Fibroblast of skin of back (primary cell): ENCODE measurements around the gene CADM1.

Source experiments
- DNase-seq: peaks from one replicate; pipeline ENCODE4 v3.0.0-alpha.2; 2013

CADM1 gene

GRCh38 chr11:115201111-115201792 lies 303.0 kb downstream of the CADM1 start:
- peak; percentile 91 for DNase-seq

DNA sequence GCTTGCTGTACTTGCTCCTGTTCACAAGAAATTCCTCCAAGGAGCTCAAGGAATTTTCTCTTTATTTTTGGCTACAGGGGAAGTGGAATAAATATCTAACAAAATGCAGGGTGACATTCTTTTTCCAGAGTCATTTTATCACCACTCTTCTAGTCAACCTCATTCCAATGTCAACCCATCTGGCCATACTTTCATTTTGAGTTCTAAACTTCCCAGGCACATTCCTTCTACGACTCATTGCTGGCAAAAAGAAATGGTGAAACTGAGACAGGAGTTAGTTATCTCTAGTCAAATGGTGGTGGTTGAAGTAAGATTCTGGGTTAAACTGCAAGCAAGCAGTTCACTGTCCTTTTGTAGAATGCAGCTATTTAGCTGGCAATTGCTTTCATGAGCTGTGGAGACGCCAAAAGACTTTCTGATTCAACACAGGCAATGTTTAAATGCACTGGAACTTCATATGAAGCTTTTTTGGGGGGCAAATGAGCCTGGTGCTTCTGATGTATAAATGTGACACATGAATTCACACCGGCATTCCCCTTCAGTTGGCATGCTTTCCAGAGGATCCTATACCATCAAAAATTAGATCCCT lies 304.6 kb downstream of the CADM1 start:
- DNase-seq, result peak; percentile 82

DNA sequence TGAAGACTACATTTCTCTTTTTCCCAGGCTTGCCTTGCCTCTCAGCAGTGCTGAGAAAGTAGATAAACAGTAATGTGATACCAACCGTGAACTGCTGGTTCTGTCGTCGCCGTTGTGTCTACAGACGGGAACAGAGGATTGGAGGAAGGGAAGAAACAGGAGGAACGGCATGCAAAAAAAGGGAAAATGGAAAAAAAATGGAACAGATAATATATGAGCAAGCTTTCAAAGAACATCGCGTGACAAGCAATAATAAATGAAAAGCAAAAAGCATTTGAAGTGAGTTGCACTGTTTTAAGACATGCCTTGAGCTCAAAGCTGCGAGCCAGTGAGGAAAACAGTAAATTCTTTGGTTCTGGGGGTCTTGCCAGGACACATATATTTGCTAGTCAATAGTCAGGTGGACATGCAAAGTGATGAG lies 305.9 kb downstream of the CADM1 start:
- DNase-seq, result no peak

DNA sequence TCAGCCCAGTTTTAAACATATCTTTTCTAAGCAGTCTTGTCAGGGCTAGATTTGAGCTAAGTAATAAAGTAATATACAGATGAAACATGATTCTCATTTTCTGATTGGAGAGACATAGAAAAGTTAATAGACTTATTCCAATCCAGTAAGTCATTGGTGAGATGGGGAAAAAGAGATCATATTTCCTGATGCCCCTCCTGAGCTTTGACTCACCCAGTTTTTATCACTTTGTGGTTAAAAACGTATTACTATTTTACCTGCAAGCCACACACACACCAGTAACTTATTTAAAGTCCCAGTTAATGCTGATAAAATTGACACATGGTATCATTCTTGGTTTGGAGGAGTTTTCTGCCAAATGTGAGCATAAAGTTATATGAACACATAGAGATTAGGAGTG lies 306.8 kb downstream of the CADM1 start:
- DNase-seq, result no peak

DNA sequence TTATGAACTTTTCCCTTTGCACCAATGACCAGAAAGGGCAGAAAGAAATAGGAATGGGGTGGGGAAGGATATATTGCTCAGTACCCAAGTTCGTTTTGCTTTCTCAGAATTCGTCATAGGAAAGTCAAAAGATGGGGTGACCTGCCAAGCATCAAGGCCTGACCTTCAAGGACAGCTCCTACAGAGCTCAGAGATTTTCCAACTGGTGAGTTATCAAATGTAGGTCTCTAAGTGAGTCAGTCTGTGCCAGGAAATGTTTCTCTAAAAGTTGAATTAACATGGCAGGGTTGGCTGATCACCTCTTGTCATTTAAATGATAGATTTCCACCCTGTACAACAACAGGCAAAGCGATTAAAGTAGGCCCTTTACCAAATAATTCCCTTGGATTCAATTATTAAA lies 307.2 kb downstream of the CADM1 start:
- DNase-seq, result no peak

DNA sequence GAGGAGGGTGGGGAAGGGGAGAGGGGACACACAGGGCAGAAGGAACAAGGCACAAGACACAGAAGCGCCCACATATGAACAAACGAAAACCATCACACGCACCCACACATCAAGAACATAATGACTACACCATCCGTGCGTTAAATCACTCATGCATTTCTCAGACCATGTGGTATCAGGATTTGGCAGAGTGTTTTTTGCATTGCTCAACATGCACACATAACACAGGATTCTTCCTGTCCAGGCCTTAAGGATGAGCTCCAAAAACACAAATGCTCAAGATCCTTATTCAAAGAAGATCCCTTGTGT lies 309.5 kb downstream of the CADM1 start:
- DNase-seq, result peak; percentile 22

DNA sequence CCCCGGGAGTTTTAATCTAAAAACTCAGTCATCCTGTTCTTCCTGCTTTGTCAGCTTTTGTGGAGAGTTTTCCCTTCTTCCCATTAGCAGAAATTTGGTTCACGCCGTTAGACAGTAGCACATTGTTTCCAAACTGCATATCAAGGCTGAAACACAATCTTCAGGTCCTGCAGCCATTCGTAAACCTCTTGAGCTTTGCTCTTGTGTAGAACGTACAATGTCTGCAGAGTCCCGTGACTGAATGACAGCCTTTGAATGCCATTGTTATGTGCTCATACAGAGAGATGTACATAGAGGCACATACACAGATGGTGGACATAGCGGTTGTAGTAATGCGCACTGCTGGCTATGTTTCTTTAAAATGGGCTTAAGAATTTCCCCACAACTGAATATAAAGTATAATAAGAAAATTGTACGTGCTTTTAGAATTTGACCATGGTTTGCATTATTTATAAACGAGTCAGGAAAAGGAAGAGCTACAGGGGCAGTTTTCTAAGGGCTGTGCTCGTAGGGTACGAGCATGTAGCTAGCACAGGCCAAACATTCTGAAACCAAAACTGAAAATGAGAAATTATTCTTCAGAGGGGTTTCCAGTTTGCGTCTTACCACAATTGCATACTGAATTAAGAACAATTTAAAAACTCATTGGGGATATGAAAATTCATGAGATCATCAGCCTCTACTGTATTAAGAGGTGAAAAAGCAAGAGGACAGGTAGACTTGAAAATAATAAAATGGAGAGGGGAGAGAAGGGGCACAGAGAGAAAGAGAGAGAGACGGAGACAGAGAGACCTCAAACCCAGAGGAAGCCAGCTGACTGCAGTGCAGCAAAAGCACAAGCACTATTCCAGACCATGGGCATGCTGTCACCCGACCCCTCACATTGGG lies 310.1 kb downstream of the CADM1 start:
- DNase-seq, result peak; percentile 18

DNA sequence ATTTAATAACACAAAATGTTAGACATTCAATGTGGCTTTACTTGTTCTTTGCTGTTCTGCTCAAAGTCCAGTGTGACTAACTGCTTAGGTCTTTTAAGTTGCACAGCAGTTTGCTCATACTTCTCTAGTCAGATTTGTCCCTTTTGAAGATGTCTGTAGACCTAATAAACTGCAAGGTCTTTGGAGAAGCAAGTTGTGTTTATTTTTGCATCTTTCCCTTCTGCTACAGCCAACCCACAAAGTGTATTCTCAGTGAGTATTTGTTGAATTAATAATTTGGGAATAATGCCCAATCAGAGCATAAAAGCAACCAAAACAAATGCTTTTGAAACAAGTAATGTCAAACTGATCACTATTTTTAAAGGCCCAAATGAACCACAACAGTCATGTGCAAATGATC lies 312.5 kb downstream of the CADM1 start:
- DNase-seq, result no peak

- DNase-seq, result no peak
Observed at GRCh38 chr11:115190196-115190595, 314.0 kb downstream of the CADM1 start.

DNA sequence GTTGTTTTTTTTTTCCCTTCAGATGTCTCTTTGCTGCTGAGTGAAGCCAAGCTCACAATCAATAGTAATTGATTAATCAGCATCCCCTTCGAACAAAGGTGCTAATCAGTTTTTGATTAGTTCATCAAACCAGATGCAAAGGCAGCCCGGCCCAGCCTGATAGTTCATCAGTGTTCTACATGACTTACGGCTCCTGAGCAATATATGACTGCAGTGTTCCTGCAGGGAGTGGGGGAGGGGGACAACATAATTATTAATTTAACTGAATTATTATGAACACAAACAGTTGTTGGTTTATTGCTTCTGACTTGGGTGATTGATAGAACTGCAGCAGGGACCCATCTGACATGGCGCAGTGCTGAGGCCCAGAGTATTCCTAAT lies 315.3 kb downstream of the CADM1 start:
- no peak for DNase-seq

DNA sequence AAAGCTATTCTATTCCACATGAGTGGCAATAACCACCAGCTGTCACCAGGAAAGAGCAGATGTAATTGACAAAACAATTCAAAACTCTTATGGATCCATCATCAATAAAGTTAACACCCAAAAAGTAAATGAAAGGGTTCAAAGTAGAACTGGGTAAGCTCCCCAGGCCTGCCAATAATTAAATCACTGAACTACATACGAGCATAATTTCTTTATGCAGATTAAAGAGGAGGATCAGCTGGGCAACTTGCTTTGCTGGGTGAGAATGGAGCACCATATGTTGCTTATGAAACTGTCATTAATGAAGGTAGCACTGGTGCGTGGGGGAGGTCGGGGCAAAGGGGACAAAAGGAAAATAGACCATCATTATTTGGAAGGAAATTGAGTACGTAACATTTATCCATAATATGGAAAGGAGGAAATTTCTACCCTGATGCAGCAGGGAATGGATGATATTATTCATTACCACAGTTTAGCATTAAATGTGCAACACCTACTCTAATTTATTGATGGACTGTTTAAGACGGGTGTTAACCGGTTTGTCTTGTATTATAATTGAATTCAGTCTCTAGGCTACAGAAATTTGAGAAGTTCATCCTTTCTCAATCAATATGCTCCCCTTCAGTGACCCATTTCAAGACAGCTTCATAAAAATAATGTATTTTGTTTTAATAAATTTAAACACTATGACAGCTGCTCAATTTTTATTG lies 315.9 kb downstream of the CADM1 start:
- no peak for DNase-seq

GRCh38 chr11:115185931-115186330 lies 318.3 kb downstream of the CADM1 start:
- DNase-seq, result no peak

- no peak for DNase-seq
Observed at GRCh38 chr11:115185507-115185906, 318.7 kb downstream of the CADM1 start.

- DNase-seq, result no peak
Observed at GRCh38 chr11:115184901-115185300, 319.3 kb downstream of the CADM1 start.

DNA sequence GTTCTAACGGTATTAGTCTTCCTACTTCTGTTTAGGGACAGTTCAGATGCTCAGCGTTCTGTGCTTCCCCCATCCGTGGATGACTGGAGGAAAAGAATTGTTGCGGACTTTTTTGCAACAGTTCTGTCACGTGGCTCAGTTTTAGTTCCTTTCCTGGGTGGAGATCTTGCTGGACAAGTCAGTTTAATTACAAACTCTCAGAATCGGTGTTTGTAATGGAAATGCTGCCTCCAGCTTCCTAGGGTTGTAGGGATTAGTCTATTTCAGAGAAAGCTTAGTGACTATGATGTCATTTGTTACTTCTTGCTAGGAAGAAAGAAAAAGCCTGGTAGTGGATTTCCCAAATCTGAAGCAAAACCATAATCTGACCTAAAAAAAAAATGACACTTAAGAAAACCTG lies 320.4 kb downstream of the CADM1 start:
- no peak for DNase-seq

- DNase-seq, result no peak
Observed at GRCh38 chr11:115183136-115183535, 321.1 kb downstream of the CADM1 start.

- DNase-seq, result no peak
Observed at GRCh38 chr11:115182282-115182955, 321.8 kb downstream of the CADM1 start.

GRCh38 chr11:115181538-115181937 lies 322.7 kb downstream of the CADM1 start:
- no peak for DNase-seq

DNA sequence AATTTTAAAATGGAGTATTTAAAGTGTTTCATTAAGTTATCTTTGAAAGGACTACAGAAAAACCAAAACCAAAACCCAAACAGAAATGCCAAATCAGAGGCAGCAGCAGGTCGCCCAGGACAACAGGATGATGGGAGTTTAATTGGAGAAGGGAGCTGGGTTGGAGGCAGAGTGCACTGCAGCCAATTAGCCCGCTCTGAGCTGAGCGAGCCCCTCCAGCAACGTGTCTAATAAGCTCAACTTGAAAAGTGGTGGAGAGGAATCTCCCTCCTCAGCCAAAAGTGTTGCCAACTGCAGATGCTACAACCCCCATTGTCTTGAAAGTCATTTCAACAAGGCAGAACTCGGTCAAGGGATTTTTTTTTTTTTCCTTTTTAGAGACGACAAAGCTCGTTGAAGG lies 323.9 kb downstream of the CADM1 start:
- DNase-seq, result no peak

DNA sequence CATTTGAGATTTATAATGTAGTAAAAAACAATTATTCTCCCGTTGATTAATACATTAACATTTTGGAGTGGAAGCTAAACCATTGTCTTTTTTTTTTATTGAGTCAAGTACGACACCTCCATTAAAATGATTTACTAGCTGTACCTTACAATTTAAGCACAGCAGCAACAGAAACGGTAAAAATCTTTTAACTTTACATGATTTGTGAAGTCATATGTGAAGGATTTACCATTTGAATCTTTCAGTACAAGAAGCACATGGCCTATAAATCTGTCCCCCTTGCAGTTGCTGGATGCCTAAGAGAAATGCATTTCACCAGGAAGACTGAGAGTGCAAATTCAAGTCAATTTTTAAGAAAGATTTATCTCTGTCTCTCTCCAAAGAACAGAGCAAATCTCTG lies 324.6 kb downstream of the CADM1 start:
- no peak for DNase-seq

DNA sequence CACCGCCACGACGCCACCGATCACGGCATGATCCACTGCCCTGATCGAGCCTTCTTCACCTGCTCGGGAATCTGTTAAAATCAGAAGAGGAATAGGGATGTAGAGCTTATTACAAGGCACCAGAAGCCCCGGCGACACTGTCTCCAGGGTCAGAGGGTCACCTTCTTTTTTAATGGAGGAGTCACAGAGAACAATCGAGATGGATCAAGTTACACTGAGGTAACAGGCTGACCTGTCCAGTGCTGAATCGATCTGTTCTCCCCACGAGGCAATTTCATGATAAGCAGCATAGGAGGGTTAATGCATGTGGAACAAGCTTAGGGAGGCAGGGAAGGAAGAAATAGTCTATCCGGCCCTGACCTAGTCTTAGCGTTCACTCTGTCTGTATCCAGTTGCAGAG lies 325.5 kb downstream of the CADM1 start:
- no peak for DNase-seq

DNA sequence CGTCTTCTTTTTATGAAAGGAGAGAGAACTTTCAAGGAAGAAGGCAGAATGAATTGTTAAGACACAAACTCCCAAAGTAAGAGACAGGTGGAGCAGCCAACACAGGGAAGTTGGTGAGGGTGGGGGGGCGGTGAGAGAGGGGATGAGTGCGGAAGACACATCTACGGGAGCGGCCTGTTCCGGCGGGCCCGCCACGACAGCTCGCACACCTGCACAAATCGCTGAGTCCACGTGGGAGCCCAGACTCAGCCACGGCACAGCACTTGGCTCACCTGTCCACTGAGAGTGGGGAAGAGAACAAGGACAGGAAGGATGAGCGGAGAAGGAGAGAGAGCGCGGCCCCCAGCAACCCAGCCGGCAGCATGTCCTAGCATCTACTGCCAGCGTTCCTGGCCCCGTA lies 331.1 kb downstream of the CADM1 start:
- no peak for DNase-seq
